Purkinje cell (primary cell): ENCODE measurements around the gene TMEM132A. TPM values are rescaled to one million over a fixed set of nuclear protein-coding genes. Genes with fewer than 3 reads are reported as not detected.

Source experiments
- polyA plus RNA-seq: library from polyadenylated mRNA; unstranded; fragments of >200 nt; fragmentation: Nextera tagmentation; gene quantifications from 2 replicates; pipeline ENCODE4 v1.2.1, GENCODE V29; 2014

TMEM132A gene, protein sequence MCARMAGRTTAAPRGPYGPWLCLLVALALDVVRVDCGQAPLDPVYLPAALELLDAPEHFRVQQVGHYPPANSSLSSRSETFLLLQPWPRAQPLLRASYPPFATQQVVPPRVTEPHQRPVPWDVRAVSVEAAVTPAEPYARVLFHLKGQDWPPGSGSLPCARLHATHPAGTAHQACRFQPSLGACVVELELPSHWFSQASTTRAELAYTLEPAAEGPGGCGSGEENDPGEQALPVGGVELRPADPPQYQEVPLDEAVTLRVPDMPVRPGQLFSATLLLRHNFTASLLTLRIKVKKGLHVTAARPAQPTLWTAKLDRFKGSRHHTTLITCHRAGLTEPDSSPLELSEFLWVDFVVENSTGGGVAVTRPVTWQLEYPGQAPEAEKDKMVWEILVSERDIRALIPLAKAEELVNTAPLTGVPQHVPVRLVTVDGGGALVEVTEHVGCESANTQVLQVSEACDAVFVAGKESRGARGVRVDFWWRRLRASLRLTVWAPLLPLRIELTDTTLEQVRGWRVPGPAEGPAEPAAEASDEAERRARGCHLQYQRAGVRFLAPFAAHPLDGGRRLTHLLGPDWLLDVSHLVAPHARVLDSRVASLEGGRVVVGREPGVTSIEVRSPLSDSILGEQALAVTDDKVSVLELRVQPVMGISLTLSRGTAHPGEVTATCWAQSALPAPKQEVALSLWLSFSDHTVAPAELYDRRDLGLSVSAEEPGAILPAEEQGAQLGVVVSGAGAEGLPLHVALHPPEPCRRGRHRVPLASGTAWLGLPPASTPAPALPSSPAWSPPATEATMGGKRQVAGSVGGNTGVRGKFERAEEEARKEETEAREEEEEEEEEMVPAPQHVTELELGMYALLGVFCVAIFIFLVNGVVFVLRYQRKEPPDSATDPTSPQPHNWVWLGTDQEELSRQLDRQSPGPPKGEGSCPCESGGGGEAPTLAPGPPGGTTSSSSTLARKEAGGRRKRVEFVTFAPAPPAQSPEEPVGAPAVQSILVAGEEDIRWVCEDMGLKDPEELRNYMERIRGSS
- 44.5 and 82.8 TPM in 2 replicates for polyA plus RNA-seq

DNA sequence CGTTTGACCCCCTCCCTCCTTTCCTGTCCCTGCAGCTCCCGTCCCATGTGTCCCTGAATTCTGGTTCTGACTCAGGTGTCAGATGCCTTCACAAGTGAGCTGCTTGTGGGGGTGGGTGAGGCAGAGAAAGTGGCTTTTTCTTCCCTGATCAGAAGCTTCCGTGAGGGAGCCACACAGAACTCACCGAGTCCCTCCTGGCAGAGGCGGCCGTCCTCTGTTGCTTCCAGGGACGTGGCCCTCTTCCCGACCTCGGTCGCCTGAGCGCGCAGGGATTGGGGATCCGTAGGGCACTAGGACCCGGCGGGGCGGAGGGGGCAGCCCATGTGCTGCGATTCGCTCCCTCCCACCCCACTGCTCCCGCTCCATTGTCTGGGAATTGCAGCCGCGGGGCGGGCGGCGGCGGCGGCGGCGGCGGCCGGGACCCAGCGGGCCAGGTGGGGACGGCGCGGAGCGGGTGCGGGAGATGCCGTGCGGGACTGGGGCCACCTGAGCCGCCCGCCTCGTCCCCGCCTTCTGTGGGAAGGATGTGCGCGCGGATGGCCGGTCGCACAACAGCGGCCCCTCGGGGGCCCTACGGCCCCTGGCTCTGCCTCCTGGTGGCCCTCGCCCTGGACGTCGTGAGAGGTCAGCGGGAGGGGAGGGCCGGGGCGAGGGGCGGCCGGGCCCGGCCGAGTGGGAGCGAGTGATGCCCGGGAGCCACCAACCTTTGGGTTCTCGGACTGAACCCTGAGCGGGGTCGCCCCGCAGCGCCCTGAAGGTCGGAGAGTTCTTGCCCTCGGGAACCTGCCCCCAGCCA is at the start of gene TMEM132A:
TMEM132A (plus strand) TSS at position 351 of the 796 bp plus-strand sequence; CDS start at position 525, 174 bp downstream.

GRCh38 chr11:60906132-60906972 is 17.9 kb upstream of the TMEM132A start, which contains the start of gene PRPF19:
Gene PRPF19 (minus strand): TSS chr11:60906585. CDS start chr11:60906382, 203 bp downstream.

DNA sequence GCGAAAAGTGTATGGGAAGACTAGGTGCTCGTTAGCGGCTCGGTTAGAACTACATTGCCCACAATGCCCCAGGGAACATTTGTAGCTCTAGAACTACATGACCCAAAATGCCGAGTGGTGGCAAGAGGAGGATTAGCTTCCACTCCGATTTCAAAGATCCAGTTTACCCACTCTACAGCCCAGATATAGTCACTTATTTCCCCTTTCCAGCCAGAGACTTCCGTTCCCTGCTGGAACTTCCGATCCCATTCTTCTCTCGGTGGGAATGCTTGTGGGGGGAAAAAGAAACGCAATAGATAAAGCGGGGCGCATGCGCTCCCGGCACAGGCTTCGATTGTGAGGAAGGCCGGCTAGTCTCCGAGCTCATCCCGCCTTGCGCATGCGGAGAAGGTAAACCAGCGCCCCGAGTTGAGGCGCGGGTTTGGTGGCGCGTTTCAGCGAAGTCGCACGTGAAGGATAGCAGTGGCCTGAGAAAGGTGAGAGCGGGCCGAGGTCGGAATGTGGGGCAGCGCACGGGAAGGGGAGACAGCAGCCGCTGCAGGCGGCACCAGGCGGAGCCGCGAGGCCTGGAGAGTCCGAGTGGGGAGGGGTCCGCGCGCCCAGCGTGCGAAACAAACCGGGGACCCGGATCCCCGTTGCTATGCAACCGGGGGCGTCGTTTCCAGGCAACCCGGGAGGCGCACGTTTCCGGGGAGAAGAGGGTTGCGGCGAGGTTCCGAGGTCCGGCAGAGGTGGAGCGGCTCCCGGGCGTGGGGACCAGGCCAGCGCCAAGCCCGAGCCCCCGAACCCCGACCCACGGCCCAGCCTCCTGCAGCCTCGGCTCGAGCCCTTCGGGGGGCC is 10.2 kb upstream of the TMEM132A start, which contains the start of gene TMEM109:
TMEM109 (plus strand) TSS at position 366 of the 840 bp plus-strand sequence. CDS start 5,536 bp downstream, outside the sequence.

GRCh38 chr11:60951904-60952741 is 27.9 kb downstream of the TMEM132A start, which contains the start of gene SLC15A3:
Gene SLC15A3 (minus strand): TSS chr11:60952176. CDS start chr11:60951551, 625 bp downstream.

GRCh38 chr11:60971520-60971919 is 47.3 kb downstream of the TMEM132A start, which contains the start of gene CD6:
Gene CD6 (plus strand): TSS chr11:60971680. CDS start chr11:60971866, 186 bp downstream.

Other genes starting within 250 kb of the TMEM132A start
- gene MS4A8, start 224.8 kb upstream of the TMEM132A start, polyA plus RNA-seq = 1.8 TPM in 1 of 2 replicates, not detected in the other
- gene MS4A18, start 199.7 kb upstream of the TMEM132A start, polyA plus RNA-seq = not detected in 2 replicates
- not detected in 2 replicates for gene MS4A15, start 167.6 kb upstream of the TMEM132A start, polyA plus RNA-seq
- gene MS4A10, start 139.1 kb upstream of the TMEM132A start, polyA plus RNA-seq = not detected in 2 replicates
- gene CCDC86, start 82.3 kb upstream of the TMEM132A start, polyA plus RNA-seq = 1.3 and 4.2 TPM in 2 replicates
- 0.08 and 0.11 TPM in 2 replicates for gene PTGDR2, start 68.5 kb upstream of the TMEM132A start, polyA plus RNA-seq
- not detected in 2 replicates for gene ZP1, start 56.9 kb upstream of the TMEM132A start, polyA plus RNA-seq
- 16.9 and 29.6 TPM in 2 replicates for gene PRPF19, start 17.9 kb upstream of the TMEM132A start, polyA plus RNA-seq
- gene TMEM109, start 10.3 kb upstream of the TMEM132A start, polyA plus RNA-seq = 14.8 and 30.2 TPM in 2 replicates
- gene SLC15A3, start 27.7 kb downstream of the TMEM132A start, polyA plus RNA-seq = 0.83 TPM in 1 of 2 replicates, not detected in the other
- not detected in 2 replicates for gene CD6, start 47.2 kb downstream of the TMEM132A start, polyA plus RNA-seq
- not detected in 2 replicates for gene CD5, start 178.0 kb downstream of the TMEM132A start, polyA plus RNA-seq
- gene VPS37C, start 237.0 kb downstream of the TMEM132A start, polyA plus RNA-seq = 1.6 and 1.7 TPM in 2 replicates